Heart left ventricle (tissue), 13 donors: ENCODE results near the gene PNPO.
A peak's percentile ranks its signal among the peaks of the same experiment; 100 is the strongest.

Experiments
- POLR2A ChIP-seq, 2 donors: fragments of 450-650 bp; IDR thresholded peaks; one replicate each; pipeline ENCODE4 v1.6.1; 2017; ENCODE audit warnings: antibody characterized with exemption in 2 of 2, mild to moderate bottlenecking in 2 of 2, moderate library complexity in 2 of 2
- TF ChIP-seq, protein P1 (sequence below), 12 donors: fragments of 200-600 bp; sonication (generic) in 4 of 12; IDR thresholded peaks; one replicate each; pipeline versions ENCODE4 v1.5.0 to v1.8.0; 2018 to 2022; ENCODE audit warnings: antibody characterized with exemption in 12 of 12, mild to moderate bottlenecking in 5 of 12
- donor health status: ischemic (EF 13 %, LVEDD 7.1; RV severe dilation, severe dysfunction).
- donor health status: DM: no; HTN: yes; CAD: no.
- donor health status: DM: no; HTN: no; CAD: no.
- donor health status: ischemic (EF 25% LVEDD 6.9; RV normal size, moderate dysfunction).
- donor health status: ischemic (EF 25% LVEDD 5.7; RV mildly dilated, moderate dysfunction).
- donor health status: ischemic (EF 35%, LVEDD 5.7; RV mildly dilated, moderate dysfunction).
- donor health status: nonischemic (EF 11% LVEDD 7.7; RV severe dilation, severe dysfunction).
- donor health status: DM: yes; HTN: yes; CAD: no.
- donor health status: PGD.
- donor health status: ischemic (EF 29% LVEDD 5.4; RV normal size, mild dysfunction).
- donor health status: nonischemic (EF 23%, LVEDD 6.1; RV moderate dilation, normal function).

DNA sequence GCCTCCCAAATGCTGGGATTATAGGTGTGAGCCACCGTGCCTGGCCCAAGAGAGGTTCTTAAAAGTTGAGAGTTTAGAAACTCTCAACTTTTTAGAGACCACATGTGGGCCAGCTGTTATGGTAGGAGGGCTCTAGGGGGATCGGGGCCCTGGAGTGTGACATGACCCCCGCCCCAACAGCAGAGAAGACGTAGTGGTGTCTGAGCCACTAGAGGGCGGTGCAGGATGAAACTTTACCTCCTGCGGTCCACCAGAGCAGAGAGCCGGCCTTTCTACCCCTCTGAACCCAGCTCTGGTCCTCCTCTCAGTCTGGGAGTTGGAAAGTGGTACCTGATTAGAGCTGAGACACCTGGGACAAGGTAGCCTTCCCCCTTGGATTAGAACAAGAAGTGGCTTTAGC, 37.0 kb downstream of the PNPO start:
- TF ChIP-seq, protein P1, sequence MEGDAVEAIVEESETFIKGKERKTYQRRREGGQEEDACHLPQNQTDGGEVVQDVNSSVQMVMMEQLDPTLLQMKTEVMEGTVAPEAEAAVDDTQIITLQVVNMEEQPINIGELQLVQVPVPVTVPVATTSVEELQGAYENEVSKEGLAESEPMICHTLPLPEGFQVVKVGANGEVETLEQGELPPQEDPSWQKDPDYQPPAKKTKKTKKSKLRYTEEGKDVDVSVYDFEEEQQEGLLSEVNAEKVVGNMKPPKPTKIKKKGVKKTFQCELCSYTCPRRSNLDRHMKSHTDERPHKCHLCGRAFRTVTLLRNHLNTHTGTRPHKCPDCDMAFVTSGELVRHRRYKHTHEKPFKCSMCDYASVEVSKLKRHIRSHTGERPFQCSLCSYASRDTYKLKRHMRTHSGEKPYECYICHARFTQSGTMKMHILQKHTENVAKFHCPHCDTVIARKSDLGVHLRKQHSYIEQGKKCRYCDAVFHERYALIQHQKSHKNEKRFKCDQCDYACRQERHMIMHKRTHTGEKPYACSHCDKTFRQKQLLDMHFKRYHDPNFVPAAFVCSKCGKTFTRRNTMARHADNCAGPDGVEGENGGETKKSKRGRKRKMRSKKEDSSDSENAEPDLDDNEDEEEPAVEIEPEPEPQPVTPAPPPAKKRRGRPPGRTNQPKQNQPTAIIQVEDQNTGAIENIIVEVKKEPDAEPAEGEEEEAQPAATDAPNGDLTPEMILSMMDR (IDR thresholded peaks at IDR 0.05): peak; percentile 56 to 76 (median 63)
- TF ChIP-seq POLR2A (IDR thresholded peaks at IDR 0.05): no peak
